Loucy (cell line): ENCODE data around the gene CPOX.

Experiments
- H2AFZ ChIP-seq: fragments of 200-600 bp; sonication (generic); 2 replicates; pipeline ENCODE4 v1.6.0; 2016; ENCODE audit warnings: antibody characterized with exemption, mild to moderate bottlenecking, low read length, moderate library complexity
- H3F3A ChIP-seq: fragments of 200-600 bp; 2 replicates; pipeline ENCODE4 v1.6.0; 2016; ENCODE audit warnings: antibody characterized with exemption, low read depth, mild to moderate bottlenecking
- H3K27me3 ChIP-seq: fragments of 200-600 bp; sonication (generic); 2 replicates; pipeline ENCODE4 v1.6.1; 2014; ENCODE audit warnings: low read length, mild to moderate bottlenecking; ENCODE audit not compliant: insufficient read depth, poor library complexity, severe bottlenecking
- H3K36me3 ChIP-seq: fragments of 200-600 bp; sonication (generic); 2 replicates; pipeline ENCODE4 v1.6.1; 2016; ENCODE audit warnings: low read length; ENCODE audit not compliant: insufficient read depth
- H3K4me1 ChIP-seq: fragments of 200-600 bp; sonication (generic); 2 replicates; pipeline ENCODE4 v1.5.1; 2014; ENCODE audit warnings: low read length, mild to moderate bottlenecking; ENCODE audit not compliant: insufficient read depth, poor library complexity, severe bottlenecking
- H3K4me2 ChIP-seq: fragments of 200-600 bp; sonication (generic); 2 replicates; pipeline ENCODE4 v1.6.0; 2014; ENCODE audit warnings: antibody characterized with exemption, low read length, low read depth, mild to moderate bottlenecking; ENCODE audit not compliant: poor library complexity, severe bottlenecking
- H3K4me3 ChIP-seq: fragments of 200-600 bp; sonication (generic); 2 replicates; pipeline ENCODE4 v1.5.1; 2014; ENCODE audit warnings: low read length, mild to moderate bottlenecking, mixed read lengths; ENCODE audit not compliant: poor library complexity, severe bottlenecking
- H3K79me2 ChIP-seq: fragments of 200-600 bp; sonication (generic); 2 replicates; pipeline ENCODE4 v1.6.1; 2014; ENCODE audit warnings: low read length; ENCODE audit not compliant: insufficient read depth
- H3K9ac ChIP-seq: fragments of 200-600 bp; sonication (generic); 2 replicates; pipeline ENCODE4 v1.6.0; 2014; ENCODE audit warnings: mild to moderate bottlenecking, low read depth, low read length, moderate library complexity; ENCODE audit not compliant: poor library complexity, severe bottlenecking
- H3K9me2 ChIP-seq: fragments of 200-600 bp; sonication (generic); replicated peaks from 2 replicates; pipeline ENCODE4 v1.6.1; 2016; ENCODE audit warnings: low read depth, low read length, mixed read lengths
- H3K9me3 ChIP-seq: fragments of 200-600 bp; sonication (generic); 2 replicates; pipeline ENCODE4 v1.6.1; 2014; ENCODE audit warnings: mild to moderate bottlenecking, antibody characterized with exemption, low read length, low read depth; ENCODE audit not compliant: insufficient read depth
- H4K20me1 ChIP-seq: fragments of 200-600 bp; sonication (generic); 2 replicates; pipeline ENCODE4 v1.6.0; 2014; ENCODE audit warnings: antibody characterized with exemption, low read length, mild to moderate bottlenecking; ENCODE audit not compliant: insufficient read depth, poor library complexity, severe bottlenecking
- CTCF ChIP-seq: fragments of 200-600 bp; sonication (generic); conservative IDR thresholded peaks from 2 replicates; pipeline ENCODE4 v1.5.1; 2014; ENCODE audit warnings: mild to moderate bottlenecking, antibody characterized with exemption, low read length
- EZH2phosphoT487 ChIP-seq: fragments of 200-600 bp; IDR thresholded peaks from 2 replicates; pipeline ENCODE4 v1.6.1; 2018; ENCODE audit warnings: antibody characterized with exemption, mild to moderate bottlenecking, moderate library complexity, borderline replicate concordance

Gene CPOX

GRCh38 chr3:98531622-98532274 is 61.7 kb downstream of the CPOX start, which contains the start of gene GPR15:
Gene GPR15 (plus strand): TSS chr3:98531978. CDS start chr3:98532034, 56 bp downstream.
- H3K4me3 ChIP-seq, result no peak within 1 kb of the TSS
- H3K4me1 ChIP-seq, result no peaks in the 10 kb centered on the region
- no peak within 1 kb of the TSS for H3K4me2 ChIP-seq
- no peaks in the 10 kb centered on the region for H3K79me2 ChIP-seq
- H4K20me1 ChIP-seq, result no peaks in the 10 kb centered on the region
- H3K9me2 ChIP-seq, result no peaks in the 10 kb centered on the region
- H3K36me3 ChIP-seq, result no peaks in the 10 kb centered on the region
- no peaks in the 10 kb centered on the region for H3F3A ChIP-seq
- H3K9me3 ChIP-seq, result no peaks in the 10 kb centered on the region
- no peak within 1 kb of the TSS for H2AFZ ChIP-seq
- H3K27me3 ChIP-seq, result no peaks in the 10 kb centered on the region
- no peak for TF ChIP-seq EZH2phosphoT487
- no peak for TF ChIP-seq CTCF
- H3K9ac ChIP-seq, result no peak within 1 kb of the TSS

GRCh38 chr3:98530676-98531075 is 62.7 kb downstream of the CPOX start:
- H3K4me2 ChIP-seq, result no peak overlapping the region
- H3K27me3 ChIP-seq, result no peaks in the 10 kb centered on the region
- H3F3A ChIP-seq, result no peaks in the 10 kb centered on the region
- no peak overlapping the region for H2AFZ ChIP-seq
- H3K4me3 ChIP-seq, result no peak overlapping the region
- H3K79me2 ChIP-seq, result no peaks in the 10 kb centered on the region
- H3K9me3 ChIP-seq, result no peaks in the 10 kb centered on the region
- no peaks in the 10 kb centered on the region for H4K20me1 ChIP-seq
- TF ChIP-seq CTCF (no peak), EZH2phosphoT487 (no peak)
- no peaks in the 10 kb centered on the region for H3K36me3 ChIP-seq
- peaks cover 2% of the 10 kb centered on the region for H3K4me1 ChIP-seq
- H3K9ac ChIP-seq, result no peak overlapping the region
- no peaks in the 10 kb centered on the region for H3K9me2 ChIP-seq

GRCh38 chr3:98529856-98530459 is 63.5 kb downstream of the CPOX start:
- no peak overlapping the region for H3K4me2 ChIP-seq
- H3F3A ChIP-seq, result no peaks in the 10 kb centered on the region
- H3K9ac ChIP-seq, result no peak overlapping the region
- no peak for TF ChIP-seq EZH2phosphoT487
- TF ChIP-seq CTCF, result no peak
- H2AFZ ChIP-seq, result no peak overlapping the region
- peaks cover 6% of the 10 kb centered on the region for H3K4me1 ChIP-seq
- H4K20me1 ChIP-seq, result no peaks in the 10 kb centered on the region
- no peaks in the 10 kb centered on the region for H3K79me2 ChIP-seq
- H3K9me3 ChIP-seq, result no peaks in the 10 kb centered on the region
- no peaks in the 10 kb centered on the region for H3K27me3 ChIP-seq
- H3K4me3 ChIP-seq, result no peak overlapping the region
- H3K36me3 ChIP-seq, result no peaks in the 10 kb centered on the region
- no peaks in the 10 kb centered on the region for H3K9me2 ChIP-seq
